ENCODE results near the gene PPM1D. TPM values are rescaled to one million over a fixed set of nuclear protein-coding genes. Genes with fewer than 3 reads are reported as not detected.

PPM1D gene
- total RNA-seq, 1 donor from 2014 or later = 17.1 TPM

DNA sequence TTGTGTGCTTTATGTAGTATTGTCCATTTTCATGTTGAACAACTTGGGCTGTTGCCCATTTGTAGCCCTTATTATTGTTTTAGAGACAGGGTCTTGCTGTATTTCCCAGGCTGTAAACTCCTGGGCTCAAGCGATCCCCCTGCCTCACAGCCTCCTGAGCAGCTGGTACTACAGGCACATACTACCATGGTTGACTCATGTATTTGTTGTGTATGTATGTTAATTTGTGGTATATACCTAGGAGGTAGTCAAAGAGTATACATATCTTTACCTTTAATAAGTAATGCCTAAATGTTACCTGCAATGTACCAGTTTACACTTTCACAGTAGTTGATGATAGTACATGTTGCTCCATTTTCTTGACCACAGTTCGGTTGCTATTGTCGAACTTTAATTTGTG, 18.1 kb downstream of the PPM1D start:
- intact Hi-C loops (cut with micrococcal nuclease) = no loop called here

DNA sequence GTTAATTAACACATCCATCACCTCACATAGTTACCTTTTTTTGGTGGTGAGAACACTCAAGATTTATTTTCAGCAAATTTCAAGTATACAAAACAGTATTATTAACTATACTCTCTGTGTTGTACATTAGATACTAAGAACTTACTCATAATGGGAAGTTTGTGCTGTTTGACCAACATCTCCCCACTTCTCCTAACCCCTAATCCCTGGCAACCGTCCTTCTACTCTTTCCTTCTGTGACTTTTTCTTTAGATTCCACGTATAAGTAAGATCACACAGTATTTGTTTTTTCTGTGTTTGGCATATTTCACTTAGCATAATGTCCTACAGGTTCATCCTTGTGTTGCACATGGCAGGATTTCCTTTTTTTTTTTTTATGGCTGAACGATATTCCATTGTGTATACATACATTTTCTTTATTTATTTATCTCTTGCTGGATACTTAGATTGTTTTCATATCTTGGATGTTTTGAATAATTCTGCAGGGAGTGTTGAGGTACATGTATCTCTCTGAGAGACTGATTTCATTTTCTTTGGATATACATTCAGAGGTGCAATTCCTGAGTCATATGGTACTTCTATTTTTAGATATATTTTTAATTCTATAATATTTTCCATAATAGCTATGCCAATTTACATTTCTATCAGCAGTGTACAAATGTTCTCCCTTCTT, 19.0 kb downstream of the PPM1D start:
- intact Hi-C loops (cut with micrococcal nuclease) = no loop called here

GRCh38 chr17:60622961-60623360, 23.0 kb downstream of the PPM1D start:
- intact Hi-C loops (cut with micrococcal nuclease) = no loop called here

- intact Hi-C loops (cut with micrococcal nuclease) = no loop called here
Observed at GRCh38 chr17:60623415-60623814, 23.4 kb downstream of the PPM1D start.

- intact Hi-C loops (cut with micrococcal nuclease) = no loop called here
Observed at GRCh38 chr17:60627124-60627523, 27.1 kb downstream of the PPM1D start.

GRCh38 chr17:60628252-60628889, 28.4 kb downstream of the PPM1D start:
- intact Hi-C loops (cut with micrococcal nuclease) = no loop called here

GRCh38 chr17:60629120-60629519, 29.1 kb downstream of the PPM1D start:
- intact Hi-C loops (cut with micrococcal nuclease) = no loop called here

DNA sequence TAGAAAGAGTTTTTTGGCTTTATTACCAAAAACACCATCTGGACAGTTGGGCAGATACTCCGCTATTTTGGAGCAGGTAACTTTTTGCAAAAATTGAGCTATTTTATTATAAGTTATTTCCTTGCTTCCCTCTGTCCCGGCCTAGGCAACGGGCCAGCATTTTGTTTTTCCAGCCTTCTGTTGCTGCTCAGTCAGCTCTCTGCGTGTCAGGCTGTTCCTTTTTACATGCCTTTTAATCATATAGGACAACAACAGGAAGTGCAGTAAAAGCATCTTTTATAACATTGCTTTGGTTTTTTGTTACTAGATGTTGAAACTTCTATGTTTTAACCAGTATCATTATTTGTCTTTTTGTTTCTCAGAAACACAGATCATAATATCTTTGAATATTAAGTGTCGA, 30.4 kb downstream of the PPM1D start:
- intact Hi-C loops (cut with micrococcal nuclease) = no loop called here

- intact Hi-C loops (cut with micrococcal nuclease) = no loop called here
Observed at GRCh38 chr17:60631119-60631518, 31.1 kb downstream of the PPM1D start.

DNA sequence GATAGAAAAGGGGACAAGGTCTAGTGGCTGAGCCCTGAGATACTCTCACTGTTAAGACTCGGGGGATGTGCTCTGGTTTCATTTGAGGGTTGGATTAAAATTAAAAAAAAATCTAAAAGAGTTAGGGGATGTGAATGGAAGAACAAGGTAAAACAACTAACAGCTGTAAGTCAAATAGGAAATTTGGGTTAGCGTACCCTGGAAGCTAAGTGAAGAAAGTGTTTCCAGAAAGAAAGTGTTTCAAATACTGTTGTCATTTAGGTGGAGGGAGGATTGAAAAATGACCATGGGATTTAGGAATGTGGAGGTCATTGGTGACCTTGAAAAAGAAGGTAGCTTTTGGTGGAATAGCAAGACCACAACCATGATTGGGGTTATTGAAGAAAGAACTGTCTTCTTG, 37.7 kb downstream of the PPM1D start:
- intact Hi-C loops (cut with micrococcal nuclease) = loop anchor here (1.0 to 5.0 kb wide), 3 partner anchors 37 to 216 kb away; partner anchors contain the start of gene PPM1D

GRCh38 chr17:60639019-60639330, 39.0 kb downstream of the PPM1D start:
- intact Hi-C loops (cut with micrococcal nuclease) = loop anchor here (2.0 to 5.0 kb wide), 2 partner anchors 38 to 202 kb away; partner anchors contain the start of gene PPM1D

GRCh38 chr17:60640503-60640902, 40.5 kb downstream of the PPM1D start:
- intact Hi-C loops (cut with micrococcal nuclease) = no loop called here

- intact Hi-C loops (cut with micrococcal nuclease) = no loop called here
Observed at GRCh38 chr17:60641126-60641525, 41.1 kb downstream of the PPM1D start.

GRCh38 chr17:60641810-60642220, 41.8 kb downstream of the PPM1D start:
- intact Hi-C loops (cut with micrococcal nuclease) = no loop called here

GRCh38 chr17:60645918-60646523, 46.0 kb downstream of the PPM1D start:
- intact Hi-C loops (cut with micrococcal nuclease) = no loop called here

- intact Hi-C loops (cut with micrococcal nuclease) = no loop called here
Observed at GRCh38 chr17:60646701-60647100, 46.7 kb downstream of the PPM1D start.

DNA sequence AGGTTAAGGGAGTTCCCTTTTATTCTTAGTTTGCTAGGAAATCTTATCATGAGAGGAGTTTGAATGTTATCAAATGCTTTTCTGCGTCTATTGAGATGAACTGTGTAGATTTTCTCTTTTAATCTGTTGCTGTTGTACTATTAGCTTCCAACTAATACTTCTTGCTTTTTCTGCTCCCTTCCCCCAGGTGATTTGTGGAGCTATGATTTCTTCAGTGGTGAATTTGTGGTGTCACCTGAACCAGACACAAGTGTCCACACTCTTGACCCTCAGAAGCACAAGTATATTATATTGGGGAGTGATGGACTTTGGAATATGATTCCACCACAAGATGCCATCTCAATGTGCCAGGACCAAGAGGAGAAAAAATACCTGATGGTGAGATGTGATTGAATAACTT, 47.7 kb downstream of the PPM1D start:
- intact Hi-C loops (cut with micrococcal nuclease) = no loop called here

GRCh38 chr17:60652454-60653247, 52.7 kb downstream of the PPM1D start:
- intact Hi-C loops (cut with micrococcal nuclease) = no loop called here

DNA sequence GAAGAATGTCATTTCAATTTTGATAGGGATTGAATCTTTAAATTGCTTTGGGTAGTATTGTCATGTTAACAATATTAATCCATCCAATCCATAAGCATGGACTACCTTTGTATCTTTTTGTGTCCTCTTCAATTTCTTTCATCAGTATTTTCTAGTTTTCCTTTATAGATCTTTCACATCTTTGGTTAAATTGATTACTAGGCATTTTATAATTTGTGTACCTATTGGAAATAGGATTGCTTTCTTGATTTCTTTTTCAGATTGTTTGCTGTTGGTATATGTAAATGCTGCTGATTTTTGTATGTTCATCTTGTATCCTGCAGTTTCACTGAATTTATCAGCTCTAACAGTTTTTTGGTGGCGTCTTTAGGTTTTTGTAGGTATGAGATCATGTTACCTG, 53.6 kb downstream of the PPM1D start:
- intact Hi-C loops (cut with micrococcal nuclease) = no loop called here

GRCh38 chr17:60656499-60656898, 56.5 kb downstream of the PPM1D start:
- intact Hi-C loops (cut with micrococcal nuclease) = no loop called here

DNA sequence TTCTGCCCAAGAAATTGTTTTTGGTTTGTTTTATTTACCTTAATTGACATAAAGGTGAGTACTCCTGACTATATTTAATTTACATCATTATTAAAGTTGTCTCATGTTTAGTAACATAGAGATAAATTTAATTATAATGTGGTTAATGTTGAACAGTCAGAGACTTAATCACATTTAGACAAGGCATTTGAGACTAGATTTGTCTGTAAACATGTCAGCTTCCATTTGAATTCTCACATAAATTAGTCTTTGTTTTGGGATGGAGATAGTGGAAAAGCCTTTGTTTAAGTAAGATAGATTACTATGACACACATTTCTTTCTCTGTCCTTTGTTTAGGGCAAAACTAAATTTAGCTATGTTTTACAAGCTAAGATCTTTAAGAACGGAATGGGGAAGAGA, 59.2 kb downstream of the PPM1D start:
- intact Hi-C loops (cut with micrococcal nuclease) = no loop called here

GRCh38 chr17:60661489-60661888, 61.5 kb downstream of the PPM1D start:
- intact Hi-C loops (cut with micrococcal nuclease) = no loop called here

Measured in T-helper 2 cell treated with Interferon-gamma antibody and Interleukin-4, amounts not matched to agents 100 ng/mL and 5 ng/mL, for 36 hours (primary cell).